K562 (cell line): ENCODE data around the gene FANCC. TPM values are rescaled to one million over a fixed set of nuclear protein-coding genes. Genes with fewer than 3 reads are reported as not detected.

Experiments used
- ATAC-seq: fragments of 200-7000 bp; cut with Tn5 transposase; 3 replicates; pipeline ENCODE4 v1.9.1; 2020; ENCODE audit warnings: moderate library complexity
- BruUV-seq: library from RNA; stranded (reverse); fragments of 400-500 nt; replicated peaks from 2 replicates; lab custom pipeline; 2021; lab: Mats Ljungman, UMichigan
- CTCF ChIA-PET: fragments of 300-600 bp; formaldehyde crosslinking; extraction: SDS; loops from one replicate; lab custom pipeline; 2021; ENCODE audit warnings: low intra/inter-chr PET ratio; lab: Yijun Ruan, JAX
- POLR2A ChIA-PET: fragments of 300-600, 350-650 bp; sonication (Branson Sonifier 250); formaldehyde crosslinking; extraction: SDS; loops from one replicate; lab custom pipeline; 2021; ENCODE audit warnings: antibody characterized with exemption, inconsistent platforms; lab: Yijun Ruan, JAX
- DNase-seq, 4 experiments: peaks; one replicate each; pipeline versions ENCODE4 v3.0.0 to v3.0.0-alpha.2; 2011 to 2018; ENCODE audit warnings: low spot score in 3 of 4, mixed read lengths in 3 of 4; ENCODE audit errors: extremely low read depth in 1 of 4
- FAIRE-seq: peaks from 2 replicates; lab custom pipeline; 2011; peaks lifted over from hg19 to GRCh38; lab: Jason Lieb, UNC
- H2AFZ ChIP-seq: 2 replicates; pipeline ENCODE4 v1.6.0; 2011; ENCODE audit warnings: low read depth, low read length, control low read depth, inconsistent platforms
- H3K27ac ChIP-seq: fragments of 200-600 bp; 3 replicates; pipeline ENCODE4 v1.8.0; 2011; ENCODE audit warnings: low read depth, mild to moderate bottlenecking, control low read depth, inconsistent platforms, low read length, moderate library complexity, mixed read lengths; ENCODE audit errors: extremely low read depth
- H3K27me3 ChIP-seq, 2 experiments: fragments of 300-600 bp in 1 of 2; 2 replicates in 1 of 2; 3 replicates in 1 of 2; pipeline versions ENCODE4 v1.6.0 to v1.8.0; 2011; ENCODE audit warnings: inconsistent platforms in 2 of 2, low read length in 2 of 2, mild to moderate bottlenecking in 1 of 2, mixed read lengths in 1 of 2, moderate library complexity in 1 of 2; ENCODE audit not compliant: control insufficient read depth in 2 of 2, insufficient read depth in 2 of 2
- H3K36me3 ChIP-seq: fragments of 300-600 bp; 3 replicates; pipeline ENCODE4 v1.8.0; 2011; ENCODE audit warnings: mild to moderate bottlenecking, low read length, inconsistent platforms; ENCODE audit not compliant: control insufficient read depth, insufficient read depth
- H3K4me1 ChIP-seq, 2 experiments: fragments of 200-600 bp in 1 of 2; replicated peaks in 1 of 2; 2 replicates in 1 of 2; 3 replicates in 1 of 2; pipeline versions ENCODE4 v1.5.1 to v1.8.0; 2011; ENCODE audit warnings: inconsistent platforms in 2 of 2, low read length in 2 of 2, mild to moderate bottlenecking in 1 of 2, mixed read lengths in 1 of 2, moderate library complexity in 1 of 2; ENCODE audit not compliant: control insufficient read depth in 2 of 2, insufficient read depth in 2 of 2
- H3K4me2 ChIP-seq: 2 replicates; pipeline ENCODE4 v1.6.1; 2011; ENCODE audit warnings: low read length, control low read depth, inconsistent platforms, mixed read lengths; ENCODE audit not compliant: insufficient read depth
- H3K4me3 ChIP-seq: fragments of 200-600 bp; sonication (generic), shearing (Covaris generic); 2 replicates; pipeline ENCODE4 v1.5.1; 2016; ENCODE audit warnings: control low read depth, inconsistent platforms
- H3K79me2 ChIP-seq: fragments of 200-600 bp; 3 replicates; pipeline ENCODE4 v1.8.0; 2011; ENCODE audit warnings: low read length, inconsistent platforms; ENCODE audit not compliant: control insufficient read depth, insufficient read depth
- H3K9ac ChIP-seq, 2 experiments: 2 replicates each; pipeline versions ENCODE4 v1.6.0 to v1.6.1; 2011; ENCODE audit warnings: low read depth in 2 of 2, low read length in 2 of 2, control low read depth in 1 of 2, inconsistent platforms in 1 of 2, mild to moderate bottlenecking in 1 of 2, mixed read lengths in 1 of 2; ENCODE audit not compliant: insufficient read depth in 1 of 2
- H3K9me1 ChIP-seq: one replicate; pipeline ENCODE4 v1.6.0; 2011; ENCODE audit warnings: inconsistent platforms, mild to moderate bottlenecking, low read length, moderate library complexity; ENCODE audit not compliant: control insufficient read depth, insufficient read depth
- H3K9me3 ChIP-seq: replicated peaks from 2 replicates; pipeline ENCODE4 v1.5.1; 2011; ENCODE audit warnings: low read depth, low read length, inconsistent platforms; ENCODE audit not compliant: control insufficient read depth, insufficient read depth
- H4K20me1 ChIP-seq: replicated peaks from 2 replicates; pipeline ENCODE4 v1.6.1; 2011; ENCODE audit warnings: low read length, inconsistent platforms, mixed read lengths; ENCODE audit not compliant: control insufficient read depth, insufficient read depth
- CREM ChIP-seq: IDR thresholded peaks from 2 replicates; pipeline ENCODE4 v1.6.1; 2014; ENCODE audit warnings: antibody characterized with exemption, low read depth
- EZH2 ChIP-seq: IDR thresholded peaks from 2 replicates; pipeline ENCODE4 v1.6.1; 2012; ENCODE audit warnings: low read depth, mild to moderate bottlenecking, inconsistent platforms, low read length, borderline replicate concordance
- GTF2A2 ChIP-seq: IDR thresholded peaks from 2 replicates; pipeline ENCODE4 v1.6.1; 2016; ENCODE audit warnings: mild to moderate bottlenecking, missing genetic modification characterization, missing compliant biosample characterization
- POLR2B ChIP-seq: fragments of 450-650 bp; IDR thresholded peaks from 2 replicates; pipeline ENCODE4 v1.6.1; 2018; ENCODE audit warnings: low read depth; ENCODE audit not compliant: partially characterized antibody
- PRMT5 ChIP-seq: sonication (generic); formaldehyde crosslinking; IDR thresholded peaks from 2 replicates; pipeline ENCODE4 v1.5.0; 2020; ENCODE audit warnings: missing genetic modification reagents
- PTBP1 ChIP-seq: fragments of 200-400 bp; formaldehyde crosslinking; IDR thresholded peaks from 2 replicates; pipeline ENCODE4 v1.6.1; 2017; ENCODE audit warnings: low read depth, low read length
- SMARCC2 ChIP-seq: fragments of 450-650 bp; IDR thresholded peaks from 2 replicates; pipeline ENCODE4 v1.6.1; 2017; ENCODE audit warnings: antibody characterized with exemption, moderate library complexity, mild to moderate bottlenecking, low read depth
- SRF ChIP-seq, 2 experiments: fragments of 250-450, 450-650 bp in 1 of 2; sonication (Bioruptor Pico) in 1 of 2; sonication (generic) in 1 of 2; formaldehyde crosslinking; IDR thresholded peaks; 2 replicates each; pipeline versions ENCODE4 v1.5.0 to v1.5.1; 2020 to 2022; ENCODE audit warnings: mild to moderate bottlenecking in 1 of 2, missing genetic modification reagents in 1 of 2
- U2AF1 ChIP-seq: fragments of 200-400 bp; formaldehyde crosslinking; optimal IDR thresholded peaks from 2 replicates; pipeline ENCODE3; 2017; ENCODE audit warnings: mild to moderate bottlenecking, low read depth, low read length, moderate library complexity
- ZBTB1 ChIP-seq: sonication (generic); formaldehyde crosslinking; IDR thresholded peaks from 2 replicates; pipeline ENCODE4 v1.8.1; 2023; ENCODE audit warnings: missing genetic modification reagents, low read depth, mild to moderate bottlenecking, borderline replicate concordance
- ZNF589 ChIP-seq: fragments of 200-800 bp; sonication (Bioruptor generic); IDR thresholded peaks from 2 replicates; pipeline ENCODE4 v1.6.1; 2016; ENCODE audit warnings: low read depth, missing genetic modification characterization, missing compliant biosample characterization
- WGBS: fragments of 100-300 bp; shearing (Covaris generic); methylation state at CpG from one replicate; pipeline ENCODE4 v1.1.6; 2016; ENCODE audit warnings: low coverage, mixed read lengths; ENCODE audit not compliant: insufficient coverage; ENCODE audit errors: missing lambda C conversion rate; 5-methylcytosine and 5-hydroxymethylcytosine counted together
- in situ Hi-C: fragments of 300-500 bp; cut with MboI; formaldehyde crosslinking; loops from 4 replicates; pipeline ENCODE4 v1.15.0; 2018; ENCODE audit warnings: inconsistent platforms, mixed read lengths
- intact Hi-C: fragments of 100-400 bp; cut with micrococcal nuclease; formaldehyde crosslinking; loops from 2 replicates; pipeline ENCODE4 v1.14.2; 2022
- polyA plus RNA-seq, 8 experiments: library from polyadenylated mRNA; depleted of rRNA in 4 of 8; stranded (reverse) in 5 of 8; unstranded in 3 of 8; fragments of >200 nt; fragmentation: Nextera tagmentation in 2 of 8; fragmentation: Illumina TruSeq in 1 of 8; extraction: Ambion mirVana in 2 of 8; extraction: Trizol in 1 of 8; gene quantifications; 2 replicates each; pipeline versions ENCODE4 v1.2.1 to v1.2.3, GENCODE V29; 2011 to 2014; ENCODE audit warnings: inconsistent platforms in 1 of 8, missing spikeins in 1 of 8
- total RNA-seq, 7 experiments: library from RNA; depleted of rRNA in 6 of 7; stranded (reverse); fragments of >200 nt in 6 of 7; fragmentation: Illumina TruSeq in 2 of 7; extraction: Trizol in 2 of 7; gene quantifications; 2 replicates each; pipeline versions ENCODE4 v1.2.1 to v1.2.3, GENCODE V29; 2011 to 2021; ENCODE audit warnings: low replicate concordance in 1 of 7
- TF ChIP-seq, protein P1 (sequence below): conservative IDR thresholded peaks from 2 replicates; pipeline ENCODE4 v1.6.1; 2011; ENCODE audit warnings: low read depth, mild to moderate bottlenecking, low read length; ENCODE audit not compliant: control insufficient read depth
- TF ChIP-seq, protein P2 (sequence below), 2 experiments: fragments of 250-450 bp in 1 of 2; fragments of 450-650 bp in 1 of 2; sonication (Bioruptor Pico) in 1 of 2; IDR thresholded peaks; 2 replicates each; pipeline versions ENCODE4 v1.6.1 to v1.8.0; 2016 to 2021; ENCODE audit warnings: mild to moderate bottlenecking in 2 of 2, moderate library complexity in 2 of 2, missing compliant biosample characterization in 1 of 2, missing genetic modification characterization in 1 of 2
- TF ChIP-seq, protein P3 (sequence below): sonication (generic); formaldehyde crosslinking; IDR thresholded peaks from 2 replicates; pipeline ENCODE4 v1.8.1; 2023; ENCODE audit warnings: mild to moderate bottlenecking, missing genetic modification reagents
- TF ChIP-seq, protein P4 (sequence below): fragments of 250-450 bp; sonication (Bioruptor Pico); IDR thresholded peaks from 2 replicates; pipeline ENCODE4 v1.5.1; 2021; ENCODE audit warnings: mild to moderate bottlenecking

FANCC gene
- total and polyA plus RNA-seq, 9 of the 15 experiments (the other 6 are each of a cell fraction or from before 2014, with no cell fraction given): 4.6 to 18.4 (median 14.2) TPM

DNA sequence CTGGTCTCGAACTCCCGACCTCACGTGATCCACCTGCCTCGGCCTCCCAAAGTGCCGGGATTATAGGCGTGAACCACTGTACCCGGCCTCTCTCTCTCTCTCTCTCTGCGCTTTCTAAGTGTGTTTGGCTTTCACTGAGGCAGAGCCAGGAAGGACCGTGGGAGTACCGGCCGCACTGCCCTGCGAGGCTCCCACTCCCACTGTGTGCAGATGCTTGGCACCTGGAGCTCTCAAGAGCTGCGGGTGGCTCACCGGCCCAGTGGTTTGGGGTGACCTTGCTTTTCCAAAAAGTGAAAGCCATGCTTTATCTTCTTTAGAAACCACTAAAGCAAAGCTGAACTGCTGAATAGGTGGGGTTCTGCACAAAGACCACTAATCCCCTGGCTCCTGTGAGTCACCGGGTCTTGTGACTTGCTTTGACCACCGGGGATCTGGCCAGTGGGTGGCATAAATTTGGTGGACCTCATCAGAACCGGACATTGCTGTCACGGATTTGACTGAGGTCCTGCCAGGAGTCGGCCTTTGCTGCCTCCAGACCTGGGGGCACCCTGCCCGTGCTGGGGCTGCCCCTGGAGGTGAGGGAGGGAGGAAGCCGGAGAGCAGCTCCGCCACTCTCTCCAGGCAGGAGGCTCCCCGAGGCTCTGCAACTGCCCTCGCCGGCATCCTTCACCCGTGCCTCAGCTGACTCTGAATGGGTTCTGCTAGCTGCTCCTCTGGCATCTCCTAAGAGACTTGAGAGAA is 228.9 kb downstream of the FANCC start:
- no peak overlapping the region for H2AFZ ChIP-seq
- no peak overlapping the region for H3K9ac ChIP-seq
- POLR2A ChIA-PET: interaction anchor here (1.0 to 1.2 kb wide), 3 partner anchors 15 to 63 kb away, joined by 3 read pairs; no protein-coding TSS in a partner anchor
- FAIRE-seq: no peak
- in situ Hi-C loops (loop anchor here (10.0 kb wide), 1 partner anchor 304 kb away; no protein-coding TSS in a partner anchor), intact Hi-C loops (no loop called here)
- CTCF ChIA-PET: no interaction called here
- H3K79me2 ChIP-seq: no peaks in the 10 kb centered on the region
- no peak overlapping the region for H3K4me3 ChIP-seq
- WGBS: 68% methylated on average over 17 of the region's 26 CpGs
- no peaks in the 10 kb centered on the region for H3K9me3 ChIP-seq
- no peak for ATAC-seq
- H3K4me1 ChIP-seq: peaks cover 0 to 42% of the 10 kb centered on the region in 2 experiments; a peak in 2 of 5 replicates
- H3K4me2 ChIP-seq: no peak overlapping the region
- BruUV-seq: no TSS peak
- DNase-seq: no peak
- no peaks in the 10 kb centered on the region for H3K9me1 ChIP-seq
- H4K20me1 ChIP-seq: no peaks in the 10 kb centered on the region
- no peaks in the 10 kb centered on the region for H3K27me3 ChIP-seq
- H3K36me3 ChIP-seq: peaks cover 4% of the 10 kb centered on the region; the same call in 1 of the 3 replicates
- H3K27ac ChIP-seq: no peak overlapping the region
- TF ChIP-seq, protein P1, sequence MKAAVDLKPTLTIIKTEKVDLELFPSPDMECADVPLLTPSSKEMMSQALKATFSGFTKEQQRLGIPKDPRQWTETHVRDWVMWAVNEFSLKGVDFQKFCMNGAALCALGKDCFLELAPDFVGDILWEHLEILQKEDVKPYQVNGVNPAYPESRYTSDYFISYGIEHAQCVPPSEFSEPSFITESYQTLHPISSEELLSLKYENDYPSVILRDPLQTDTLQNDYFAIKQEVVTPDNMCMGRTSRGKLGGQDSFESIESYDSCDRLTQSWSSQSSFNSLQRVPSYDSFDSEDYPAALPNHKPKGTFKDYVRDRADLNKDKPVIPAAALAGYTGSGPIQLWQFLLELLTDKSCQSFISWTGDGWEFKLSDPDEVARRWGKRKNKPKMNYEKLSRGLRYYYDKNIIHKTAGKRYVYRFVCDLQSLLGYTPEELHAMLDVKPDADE: no peak
- TF ChIP-seq ZBTB1 (CRISPR knock-in tag) (no peak), PRMT5 (CRISPR knock-in tag) (no peak), POLR2B (no peak), SRF (CRISPR knock-in tag; IDR thresholded peaks at IDR 0.05) (no peak), SMARCC2 (no peak), GTF2A2 (tag) (no peak), CREM (no peak), ZNF589 (CRISPR knock-in tag) (no peak), EZH2 (no peak), U2AF1 (no peak), PTBP1 (no peak)
- TF ChIP-seq, protein P2, sequence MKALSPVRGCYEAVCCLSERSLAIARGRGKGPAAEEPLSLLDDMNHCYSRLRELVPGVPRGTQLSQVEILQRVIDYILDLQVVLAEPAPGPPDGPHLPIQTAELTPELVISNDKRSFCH (CRISPR knock-in tag; IDR thresholded peaks at IDR 0.05): no peak
- TF ChIP-seq, protein P2 (tag; IDR thresholded peaks at IDR 0.05): no peak
- TF ChIP-seq, protein P3, sequence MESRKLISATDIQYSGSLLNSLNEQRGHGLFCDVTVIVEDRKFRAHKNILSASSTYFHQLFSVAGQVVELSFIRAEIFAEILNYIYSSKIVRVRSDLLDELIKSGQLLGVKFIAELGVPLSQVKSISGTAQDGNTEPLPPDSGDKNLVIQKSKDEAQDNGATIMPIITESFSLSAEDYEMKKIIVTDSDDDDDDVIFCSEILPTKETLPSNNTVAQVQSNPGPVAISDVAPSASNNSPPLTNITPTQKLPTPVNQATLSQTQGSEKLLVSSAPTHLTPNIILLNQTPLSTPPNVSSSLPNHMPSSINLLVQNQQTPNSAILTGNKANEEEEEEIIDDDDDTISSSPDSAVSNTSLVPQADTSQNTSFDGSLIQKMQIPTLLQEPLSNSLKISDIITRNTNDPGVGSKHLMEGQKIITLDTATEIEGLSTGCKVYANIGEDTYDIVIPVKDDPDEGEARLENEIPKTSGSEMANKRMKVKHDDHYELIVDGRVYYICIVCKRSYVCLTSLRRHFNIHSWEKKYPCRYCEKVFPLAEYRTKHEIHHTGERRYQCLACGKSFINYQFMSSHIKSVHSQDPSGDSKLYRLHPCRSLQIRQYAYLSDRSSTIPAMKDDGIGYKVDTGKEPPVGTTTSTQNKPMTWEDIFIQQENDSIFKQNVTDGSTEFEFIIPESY (CRISPR knock-in tag): no peak
- TF ChIP-seq, protein P4, sequence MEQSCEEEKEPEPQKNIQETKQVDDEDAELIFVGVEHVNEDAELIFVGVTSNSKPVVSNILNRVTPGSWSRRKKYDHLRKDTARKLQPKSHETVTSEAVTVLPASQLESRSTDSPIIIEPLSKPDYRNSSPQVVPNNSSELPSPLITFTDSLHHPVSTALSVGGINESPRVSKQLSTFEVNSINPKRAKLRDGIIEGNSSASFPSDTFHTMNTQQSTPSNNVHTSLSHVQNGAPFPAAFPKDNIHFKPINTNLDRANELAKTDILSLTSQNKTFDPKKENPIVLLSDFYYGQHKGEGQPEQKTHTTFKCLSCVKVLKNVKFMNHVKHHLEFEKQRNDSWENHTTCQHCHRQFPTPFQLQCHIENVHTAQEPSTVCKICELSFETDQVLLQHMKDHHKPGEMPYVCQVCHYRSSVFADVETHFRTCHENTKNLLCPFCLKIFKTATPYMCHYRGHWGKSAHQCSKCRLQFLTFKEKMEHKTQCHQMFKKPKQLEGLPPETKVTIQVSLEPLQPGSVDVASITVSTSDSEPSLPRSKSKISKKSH: no peak
